ENCODE data around the gene UGT2B17. TPM values are rescaled to one million over a fixed set of nuclear protein-coding genes. Genes with fewer than 3 reads are reported as not detected.
"Not testable (repeated sequence)": the region's sequence is repeated elsewhere in the genome, so short reads cannot be mapped to it uniquely, and the experiment has no call there.

UGT2B17 gene
- total RNA-seq, 2 experiments from 2014 or later, result not detected

GRCh38 chr4:68581383-68582338, 5.5 kb upstream of the UGT2B17 start:
- H3K4me1 Mint-ChIP-seq, result no peaks in the 10 kb centered on the region
- ATAC-seq (no peak), DNase-seq (no peak)
- H3K9me3 Mint-ChIP-seq (ENCODE audit: low read depth), result no peaks in the 10 kb centered on the region
- no peaks in the 10 kb centered on the region for H3K27me3 Mint-ChIP-seq
- no peak overlapping the region for H3K4me3 Mint-ChIP-seq
- H3K27ac Mint-ChIP-seq, result no peak overlapping the region
- CTCF ChIA-PET, result no interaction called here
- H3K36me3 Mint-ChIP-seq, result no peaks in the 10 kb centered on the region

- DNase-seq (no peak), ATAC-seq (no peak)
- Mint-ChIP-seq H3K9me3 (ENCODE audit: low read depth) (no peaks in the 10 kb centered on the region), H3K27me3 (no peaks in the 10 kb centered on the region), H3K4me1 (no peaks in the 10 kb centered on the region), H3K36me3 (no peaks in the 10 kb centered on the region), H3K27ac (no peak overlapping the region), H3K4me3 (no peak overlapping the region)
- CTCF ChIA-PET, result no interaction called here
These were observed 1.5 kb upstream of the UGT2B17 start for GRCh38 chr4:68577590-68577989.

GRCh38 chr4:68575636-68576035, 486 bp downstream of the UGT2B17 start:
- CTCF ChIA-PET; DNase-seq; H3K4me3 Mint-ChIP-seq; ATAC-seq; H3K27ac Mint-ChIP-seq; H3K9me3 Mint-ChIP-seq (ENCODE audit: low read depth); H3K36me3 Mint-ChIP-seq; H3K27me3 Mint-ChIP-seq; H3K4me1 Mint-ChIP-seq: not testable (repeated sequence)

GRCh38 chr4:68575081-68575480, 1.0 kb downstream of the UGT2B17 start:
- ATAC-seq, result no peak
- no peak for DNase-seq
- H3K27ac Mint-ChIP-seq, result no peak overlapping the region
- no peaks in the 10 kb centered on the region for H3K4me1 Mint-ChIP-seq
- H3K9me3 Mint-ChIP-seq (ENCODE audit: low read depth), result no peaks in the 10 kb centered on the region
- H3K36me3 Mint-ChIP-seq, result no peaks in the 10 kb centered on the region
- CTCF ChIA-PET, result no interaction called here
- no peaks in the 10 kb centered on the region for H3K27me3 Mint-ChIP-seq
- H3K4me3 Mint-ChIP-seq, result no peak overlapping the region

GRCh38 chr4:68572653-68573170, 3.4 kb downstream of the UGT2B17 start:
- DNase-seq (no peak), ATAC-seq (no peak)
- Mint-ChIP-seq H3K27me3 (no peaks in the 10 kb centered on the region), H3K4me1 (no peaks in the 10 kb centered on the region), H3K9me3 (ENCODE audit: low read depth) (no peaks in the 10 kb centered on the region), H3K27ac (no peak overlapping the region), H3K4me3 (no peak overlapping the region), H3K36me3 (no peaks in the 10 kb centered on the region)
- CTCF ChIA-PET, result no interaction called here

- Mint-ChIP-seq H3K4me1 (no peaks in the 10 kb centered on the region), H3K27ac (no peak overlapping the region), H3K27me3 (no peaks in the 10 kb centered on the region), H3K4me3 (no peak overlapping the region), H3K9me3 (ENCODE audit: low read depth) (no peaks in the 10 kb centered on the region), H3K36me3 (no peaks in the 10 kb centered on the region)
- no peak for DNase-seq
- ATAC-seq, result no peak
- CTCF ChIA-PET, result no interaction called here
These were observed 6.0 kb downstream of the UGT2B17 start for GRCh38 chr4:68570122-68570507.

- DNase-seq (no peak), ATAC-seq (no peak)
- Mint-ChIP-seq H3K27me3 (no peaks in the 10 kb centered on the region), H3K4me1 (no peaks in the 10 kb centered on the region), H3K27ac (no peak overlapping the region), H3K9me3 (ENCODE audit: low read depth) (no peaks in the 10 kb centered on the region), H3K36me3 (no peaks in the 10 kb centered on the region), H3K4me3 (no peak overlapping the region)
- CTCF ChIA-PET, result no interaction called here
These were observed 6.5 kb downstream of the UGT2B17 start for GRCh38 chr4:68569466-68570121.

- CTCF ChIA-PET; H3K4me3 Mint-ChIP-seq; H3K36me3 Mint-ChIP-seq; H3K27me3 Mint-ChIP-seq; ATAC-seq; H3K27ac Mint-ChIP-seq; H3K4me1 Mint-ChIP-seq; DNase-seq; H3K9me3 Mint-ChIP-seq (ENCODE audit: low read depth): not testable (repeated sequence)
These were observed 7.1 kb downstream of the UGT2B17 start for GRCh38 chr4:68569036-68569435.

- DNase-seq; H3K4me3 Mint-ChIP-seq; H3K4me1 Mint-ChIP-seq; H3K27me3 Mint-ChIP-seq; H3K27ac Mint-ChIP-seq; CTCF ChIA-PET; H3K9me3 Mint-ChIP-seq (ENCODE audit: low read depth); H3K36me3 Mint-ChIP-seq; ATAC-seq: not testable (repeated sequence)
These were observed 7.6 kb downstream of the UGT2B17 start for GRCh38 chr4:68568535-68568934.

GRCh38 chr4:68566364-68566763, 9.8 kb downstream of the UGT2B17 start:
- DNase-seq, H3K36me3 Mint-ChIP-seq, H3K4me3 Mint-ChIP-seq: not testable (repeated sequence)

GRCh38 chr4:68565082-68565481, 11.0 kb downstream of the UGT2B17 start:
- DNase-seq; H3K27ac Mint-ChIP-seq; H3K4me3 Mint-ChIP-seq; CTCF ChIA-PET; ATAC-seq; H3K4me1 Mint-ChIP-seq; H3K27me3 Mint-ChIP-seq; H3K9me3 Mint-ChIP-seq (ENCODE audit: low read depth); H3K36me3 Mint-ChIP-seq: not testable (repeated sequence)

More at GRCh38 chr4:68566364-68566763, 9.8 kb downstream of the UGT2B17 start:
- H3K27ac Mint-ChIP-seq; H3K4me1 Mint-ChIP-seq; ATAC-seq; H3K9me3 Mint-ChIP-seq (ENCODE audit: low read depth); H3K27me3 Mint-ChIP-seq; CTCF ChIA-PET: not testable (repeated sequence)

- CTCF ChIA-PET; H3K4me1 Mint-ChIP-seq; H3K27me3 Mint-ChIP-seq; DNase-seq; H3K36me3 Mint-ChIP-seq; ATAC-seq; H3K27ac Mint-ChIP-seq; H3K9me3 Mint-ChIP-seq (ENCODE audit: low read depth); H3K4me3 Mint-ChIP-seq: not testable (repeated sequence)
These were observed 15.6 kb downstream of the UGT2B17 start for GRCh38 chr4:68560364-68561070.

- H3K27me3 Mint-ChIP-seq; CTCF ChIA-PET; H3K36me3 Mint-ChIP-seq; DNase-seq; H3K9me3 Mint-ChIP-seq (ENCODE audit: low read depth); H3K4me3 Mint-ChIP-seq: not testable (repeated sequence)
- peak overlapping the region; percentile 69 for H3K27ac Mint-ChIP-seq
- peak; percentile 39 for ATAC-seq
- peaks cover 12% of the 10 kb centered on the region for H3K4me1 Mint-ChIP-seq
These were observed 22.3 kb downstream of the UGT2B17 start for GRCh38 chr4:68553830-68554229.
